GM12878 (cell line): Measurements from ENCODE around the gene SPDYE4. TPM values are rescaled to one million over a fixed set of nuclear protein-coding genes. Genes with fewer than 3 reads are reported as not detected.

Experiments used
- ATAC-seq: fragments of 200-7000 bp; cut with Tn5 transposase; 3 replicates; pipeline ENCODE4 v1.9.1; 2020; ENCODE audit warnings: mild to moderate bottlenecking, moderate library complexity
- BruUV-seq: library from RNA; stranded (reverse); fragments of 400-500 nt; replicated peaks from 2 replicates; lab custom pipeline; 2021; lab: Mats Ljungman, UMichigan
- CTCF ChIA-PET: fragments of 300-600 bp; sonication (Branson Sonifier 250); formaldehyde crosslinking; extraction: SDS; loops from one replicate; lab custom pipeline; 2021; ENCODE audit warnings: inconsistent platforms; lab: Yijun Ruan, JAX
- POLR2A ChIA-PET: fragments of 350-600 bp; formaldehyde crosslinking; extraction: SDS; loops from one replicate; lab custom pipeline; 2021; ENCODE audit warnings: inconsistent platforms; lab: Charles Lee
- RAD21 ChIA-PET: fragments of 300-600 bp; sonication (Branson Sonifier 250); formaldehyde crosslinking; loops from one replicate; lab custom pipeline; 2023; ENCODE audit warnings: antibody characterized with exemption; ENCODE audit not compliant: unreplicated experiment; lab: Charles Lee
- SMC1A ChIA-PET: fragments of 300-600 bp; sonication (Branson Sonifier 250); formaldehyde crosslinking; loops from one replicate; lab custom pipeline; 2023; ENCODE audit not compliant: unreplicated experiment, uncharacterized antibody; lab: Charles Lee
- DNase-seq: peaks from one replicate; pipeline ENCODE4 v3.0.0-alpha.2; 2011; ENCODE audit warnings: low read depth, low spot score
- FAIRE-seq: peaks from 3 replicates; lab custom pipeline; 2011; peaks lifted over from hg19 to GRCh38; lab: Jason Lieb, UNC
- H2AFZ ChIP-seq: 2 replicates; pipeline ENCODE4 v1.6.0; 2011; ENCODE audit warnings: low read depth, low read length, control low read depth; ENCODE audit not compliant: control insufficient read depth
- H3K27ac ChIP-seq: 2 replicates; pipeline ENCODE4 v1.5.1; 2011; ENCODE audit warnings: control low read depth; ENCODE audit not compliant: control insufficient read depth, insufficient read depth
- H3K27me3 ChIP-seq, 2 experiments: replicated peaks in 1 of 2; 2 replicates each; pipeline versions ENCODE4 v1.6.0 to v1.6.1; 2011; ENCODE audit warnings: low read length in 1 of 2; ENCODE audit not compliant: control insufficient read depth in 2 of 2, insufficient read depth in 2 of 2
- H3K36me3 ChIP-seq, 2 experiments: 2 replicates each; pipeline ENCODE4 v1.5.1; 2011; ENCODE audit warnings: low read length in 1 of 2; ENCODE audit not compliant: control insufficient read depth in 2 of 2, insufficient read depth in 2 of 2
- H3K4me1 ChIP-seq: 2 replicates; pipeline ENCODE4 v1.6.1; 2011; ENCODE audit warnings: mild to moderate bottlenecking, low read length, moderate library complexity, mixed read lengths; ENCODE audit not compliant: control insufficient read depth, insufficient read depth
- H3K4me2 ChIP-seq: 2 replicates; pipeline ENCODE4 v1.6.0; 2011; ENCODE audit warnings: control low read depth; ENCODE audit not compliant: control insufficient read depth, insufficient read depth
- H3K4me3 ChIP-seq: fragments of 200-600 bp; sonication (generic); 2 replicates; pipeline ENCODE4 v1.5.1; 2016
- H3K79me2 ChIP-seq: 2 replicates; pipeline ENCODE4 v1.6.0; 2011; ENCODE audit warnings: low read length; ENCODE audit not compliant: control insufficient read depth, insufficient read depth
- H3K9ac ChIP-seq: 2 replicates; pipeline ENCODE4 v1.8.0; 2011; ENCODE audit warnings: low read length, control low read depth, mixed read lengths; ENCODE audit not compliant: control insufficient read depth, insufficient read depth
- H3K9me3 ChIP-seq: replicated peaks from 3 replicates; pipeline ENCODE4 v1.5.1; 2011; ENCODE audit warnings: mild to moderate bottlenecking, low read length; ENCODE audit not compliant: control insufficient read depth, insufficient read depth
- H4K20me1 ChIP-seq: 2 replicates; pipeline ENCODE4 v1.6.0; 2011; ENCODE audit not compliant: control insufficient read depth, insufficient read depth
- CHD4 ChIP-seq: fragments of 200-600 bp; sonication (generic); IDR thresholded peaks from 2 replicates; pipeline ENCODE4 v1.6.1; 2016; ENCODE audit warnings: mild to moderate bottlenecking
- IKZF2 ChIP-seq, 2 experiments: fragments of 450-650 bp; IDR thresholded peaks; 2 replicates each; pipeline ENCODE4 v1.6.1; 2017; ENCODE audit warnings: mild to moderate bottlenecking in 2 of 2, moderate library complexity in 2 of 2
- NBN ChIP-seq: fragments of 450-650 bp; IDR thresholded peaks from 2 replicates; pipeline ENCODE4 v1.6.1; 2016
- PAX8 ChIP-seq: fragments of 450-650 bp; IDR thresholded peaks from 2 replicates; pipeline ENCODE4 v1.6.1; 2017; ENCODE audit warnings: mild to moderate bottlenecking, moderate library complexity
- POLR2AphosphoS2 ChIP-seq: IDR thresholded peaks from 2 replicates; pipeline ENCODE4 v1.6.1; 2011; ENCODE audit warnings: low read depth, mild to moderate bottlenecking, low read length, improper control_type of control experiment, moderate library complexity
- RBBP5 ChIP-seq: fragments of 200-600 bp; sonication (generic); conservative IDR thresholded peaks from 2 replicates; pipeline ENCODE4 v1.6.1; 2016
- SMAD1 ChIP-seq: fragments of 450-650 bp; IDR thresholded peaks from 2 replicates; pipeline ENCODE4 v1.6.1; 2018; ENCODE audit warnings: mild to moderate bottlenecking, low read depth; ENCODE audit not compliant: partially characterized antibody
- SPI1 ChIP-seq: IDR thresholded peaks from 2 replicates; pipeline ENCODE4 v1.6.1; 2011; ENCODE audit warnings: low read depth, mild to moderate bottlenecking, low read length, moderate library complexity, borderline replicate concordance; ENCODE audit not compliant: insufficient read depth
- ZNF622 ChIP-seq: fragments of 450-650 bp; IDR thresholded peaks from 2 replicates; pipeline ENCODE4 v1.6.1; 2017; ENCODE audit warnings: mild to moderate bottlenecking, inconsistent platforms
- WGBS: methylation state at CpG from one replicate; pipeline ENCODE4 v1.1.6; 2016; ENCODE audit warnings: low lambda C conversion rate; ENCODE audit not compliant: insufficient replicate concordance, insufficient coverage; ENCODE audit errors: missing lambda C conversion rate; 5-methylcytosine and 5-hydroxymethylcytosine counted together
- in situ Hi-C: fragments of 300-500 bp; cut with MboI; formaldehyde crosslinking; loops from 9 replicates; pipeline ENCODE4 v1.14.3; 2018; ENCODE audit warnings: mixed read lengths
- intact Hi-C: fragments of 100-400 bp; cut with micrococcal nuclease; formaldehyde crosslinking; loops from one replicate; pipeline ENCODE4 v1.14.2; 2022; ENCODE audit not compliant: unreplicated experiment
- polyA plus RNA-seq, 11 experiments: library from polyadenylated mRNA; depleted of rRNA in 4 of 11; unstranded in 6 of 11; stranded (reverse) in 5 of 11; fragments of >200 nt; fragmentation: Nextera tagmentation in 4 of 11; fragmentation: Illumina TruSeq in 1 of 11; extraction: Ambion mirVana in 4 of 11; extraction: Trizol in 1 of 11; gene quantifications; 1 replicate in 1 of 11; 2 replicates in 10 of 11; pipeline versions ENCODE4 v1.2.1 to v1.2.3, GENCODE V29; 2011 to 2016; ENCODE audit warnings: inconsistent platforms in 2 of 11, missing spikeins in 2 of 11, low read depth in 1 of 11
- total RNA-seq, 4 experiments: library from RNA; depleted of rRNA in 3 of 4; stranded (reverse); fragments of >200 nt in 3 of 4; fragmentation: Illumina TruSeq in 1 of 4; extraction: Trizol in 1 of 4; gene quantifications; 2 replicates each; pipeline versions ENCODE4 v1.2.1 to v1.2.3, GENCODE V29; 2013 to 2021
- TF ChIP-seq, protein P1 (sequence below): fragments of 450-650 bp; IDR thresholded peaks from 2 replicates; pipeline ENCODE4 v1.6.1; 2017; ENCODE audit warnings: mild to moderate bottlenecking, low read depth, inconsistent platforms; ENCODE audit not compliant: poor library complexity, severe bottlenecking

The SPDYE4 gene
- total and polyA plus RNA-seq, 10 of the 15 experiments (the other 5 are each of a cell fraction or from before 2014, with no cell fraction given), result 0.07 to 0.18 TPM; not detected in 8

- no peak for TF ChIP-seq ZNF622
Measured at GRCh38 chr17:8707332-8708024, 50.9 kb downstream of the SPDYE4 start (continued).

DNA sequence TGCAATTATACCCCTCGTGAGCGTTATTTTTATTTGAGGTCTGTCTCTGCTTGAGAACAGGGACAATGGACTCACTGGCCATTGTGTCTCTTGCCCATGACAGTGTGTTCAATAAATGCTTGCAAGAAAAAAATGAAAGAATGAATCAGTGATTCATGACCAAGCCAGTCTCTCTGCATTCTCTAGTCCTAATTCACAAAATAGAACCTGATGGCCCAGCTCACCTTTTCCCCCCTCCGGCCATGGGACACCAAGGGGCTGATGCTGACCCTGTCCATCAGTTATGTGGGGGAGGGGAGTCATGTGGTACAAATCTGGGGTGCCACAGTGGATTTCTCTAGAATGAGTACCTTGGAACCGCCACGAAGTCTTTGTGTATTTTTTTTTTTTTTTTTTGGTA is 51.9 kb downstream of the SPDYE4 start:
- H3K9me3 ChIP-seq, result no peaks in the 10 kb centered on the region
- DNase-seq, result no peak
- no peaks in the 10 kb centered on the region for H4K20me1 ChIP-seq
- BruUV-seq, result no TSS peak
- TF ChIP-seq IKZF2 (IDR thresholded peaks at IDR 0.05), result no peak
- TF ChIP-seq SPI1, result no peak
- TF ChIP-seq CHD4, result no peak
- no peak for TF ChIP-seq RBBP5
- no peak for TF ChIP-seq SMAD1
- TF ChIP-seq PAX8, result no peak
- TF ChIP-seq, protein P1, sequence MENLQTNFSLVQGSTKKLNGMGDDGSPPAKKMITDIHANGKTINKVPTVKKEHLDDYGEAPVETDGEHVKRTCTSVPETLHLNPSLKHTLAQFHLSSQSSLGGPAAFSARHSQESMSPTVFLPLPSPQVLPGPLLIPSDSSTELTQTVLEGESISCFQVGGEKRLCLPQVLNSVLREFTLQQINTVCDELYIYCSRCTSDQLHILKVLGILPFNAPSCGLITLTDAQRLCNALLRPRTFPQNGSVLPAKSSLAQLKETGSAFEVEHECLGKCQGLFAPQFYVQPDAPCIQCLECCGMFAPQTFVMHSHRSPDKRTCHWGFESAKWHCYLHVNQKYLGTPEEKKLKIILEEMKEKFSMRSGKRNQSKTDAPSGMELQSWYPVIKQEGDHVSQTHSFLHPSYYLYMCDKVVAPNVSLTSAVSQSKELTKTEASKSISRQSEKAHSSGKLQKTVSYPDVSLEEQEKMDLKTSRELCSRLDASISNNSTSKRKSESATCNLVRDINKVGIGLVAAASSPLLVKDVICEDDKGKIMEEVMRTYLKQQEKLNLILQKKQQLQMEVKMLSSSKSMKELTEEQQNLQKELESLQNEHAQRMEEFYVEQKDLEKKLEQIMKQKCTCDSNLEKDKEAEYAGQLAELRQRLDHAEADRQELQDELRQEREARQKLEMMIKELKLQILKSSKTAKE, result no peak
- no peak for TF ChIP-seq POLR2AphosphoS2
- TF ChIP-seq NBN, result no peak
- TF ChIP-seq, all 136 proteins: peak for 0
- ChIA-PET POLR2A (interaction anchor here (0.7 kb wide), 1 partner anchor 17 kb away, joined by 3 read pairs; no protein-coding TSS in a partner anchor), CTCF (interaction anchor here (0.5 to 0.9 kb wide), 2 partner anchors 199 to 948 kb away, joined by 3 read pairs; no protein-coding TSS in a partner anchor), RAD21 (no interaction called here), SMC1A (no interaction called here)
- H3K79me2 ChIP-seq, result no peaks in the 10 kb centered on the region
- 14% methylated on average over 5 of the region's 5 CpGs for WGBS
- peaks cover 0 to 2% of the 10 kb centered on the region in 2 experiments; a peak in 2 of 4 replicates for H3K27me3 ChIP-seq
- ATAC-seq (no peak), FAIRE-seq (no peak)
- no peak overlapping the region for H3K27ac ChIP-seq
- intact Hi-C loops (no loop called here), in situ Hi-C loops (no loop called here)
- no peak overlapping the region for H3K9ac ChIP-seq
- H3K4me3 ChIP-seq, result no peak overlapping the region
- H3K4me1 ChIP-seq, result no peaks in the 10 kb centered on the region
- H3K36me3 ChIP-seq, result no peaks in the 10 kb centered on the region
- H3K4me2 ChIP-seq, result no peak overlapping the region
- H2AFZ ChIP-seq, result no peak overlapping the region
